GM23338 (cell line): ENCODE results near the gene CD74. TPM values are rescaled to one million over a fixed set of nuclear protein-coding genes. Genes with fewer than 3 reads are reported as not detected.

ENCODE experiments used
- ATAC-seq: fragments of 200-7000 bp; cut with Tn5 transposase; 3 replicates; pipeline ENCODE4 v1.9.1; 2020
- DNase-seq: peaks from one replicate; pipeline ENCODE4 v3.0.0-alpha.2; 2015; ENCODE audit warnings: low spot score
- H2AFZ ChIP-seq: fragments of 200-600 bp; sonication (generic); 2 replicates; pipeline ENCODE4 v1.8.0; 2016; ENCODE audit warnings: antibody characterized with exemption, mild to moderate bottlenecking, moderate library complexity
- H3F3A ChIP-seq: fragments of 200-600 bp; sonication (generic); replicated peaks from 2 replicates; pipeline ENCODE4 v1.8.0; 2017; ENCODE audit warnings: antibody characterized with exemption, mixed run types, low read depth
- H3K27ac ChIP-seq: fragments of 200-600 bp; sonication (generic); 2 replicates; pipeline ENCODE4 v1.6.1; 2016; ENCODE audit warnings: low read depth
- H3K27me3 ChIP-seq: fragments of 200-600 bp; sonication (generic); 2 replicates; pipeline ENCODE4 v1.8.0; 2016; ENCODE audit warnings: mild to moderate bottlenecking, mixed run types, moderate library complexity; ENCODE audit not compliant: insufficient read depth
- H3K36me3 ChIP-seq: fragments of 200-600 bp; sonication (generic); 2 replicates; pipeline ENCODE4 v1.8.0; 2016; ENCODE audit warnings: mild to moderate bottlenecking; ENCODE audit not compliant: insufficient read depth
- H3K4me1 ChIP-seq: fragments of 200-600 bp; sonication (generic); 2 replicates; pipeline ENCODE4 v1.8.0; 2016; ENCODE audit warnings: mild to moderate bottlenecking, moderate library complexity; ENCODE audit not compliant: insufficient read depth
- H3K4me2 ChIP-seq: fragments of 200-600 bp; sonication (generic); 2 replicates; pipeline ENCODE4 v1.7.1; 2017; ENCODE audit warnings: mixed run types
- H3K4me3 ChIP-seq: fragments of 200-600 bp; sonication (generic); 2 replicates; pipeline ENCODE4 v1.6.1; 2016; ENCODE audit warnings: mixed run types
- H3K79me2 ChIP-seq: fragments of 200-600 bp; sonication (generic); replicated peaks from 2 replicates; pipeline ENCODE4 v1.8.0; 2017; ENCODE audit warnings: mild to moderate bottlenecking; ENCODE audit not compliant: insufficient read depth
- H3K9me2 ChIP-seq: fragments of 200-600 bp; sonication (generic); 2 replicates; pipeline ENCODE4 v1.8.0; 2017; ENCODE audit not compliant: insufficient read depth
- H4K20me1 ChIP-seq: fragments of 200-600 bp; sonication (generic); replicated peaks from 2 replicates; pipeline ENCODE4 v1.8.0; 2017; ENCODE audit warnings: mild to moderate bottlenecking; ENCODE audit not compliant: insufficient read depth
- H3K27ac Mint-ChIP-seq: 2 replicates; pipeline ENCODE4 v1.8.0; 2020; ENCODE audit warnings: inconsistent platforms, mild to moderate bottlenecking, moderate library complexity, mixed read lengths
- H3K27me3 Mint-ChIP-seq: 3 replicates; pipeline ENCODE4 v1.8.0; 2022; ENCODE audit warnings: low read depth, mild to moderate bottlenecking, moderate library complexity, mixed read lengths, inconsistent platforms; ENCODE audit not compliant: insufficient read depth, poor library complexity
- H3K36me3 Mint-ChIP-seq: 3 replicates; pipeline ENCODE4 v1.8.0; 2021; ENCODE audit warnings: low read depth, mild to moderate bottlenecking, inconsistent platforms, moderate library complexity, mixed read lengths
- H3K4me1 Mint-ChIP-seq: 3 replicates; pipeline ENCODE4 v1.8.0; 2020; ENCODE audit warnings: mild to moderate bottlenecking, inconsistent platforms, mixed read lengths
- H3K4me3 Mint-ChIP-seq: 3 replicates; pipeline ENCODE4 v1.8.0; 2021; ENCODE audit warnings: moderate library complexity, mild to moderate bottlenecking, inconsistent platforms, mixed read lengths
- H3K9me3 Mint-ChIP-seq: 3 replicates; pipeline ENCODE4 v1.8.0; 2020; ENCODE audit warnings: moderate library complexity, mild to moderate bottlenecking, inconsistent platforms, mixed read lengths
- CREB1 ChIP-seq: fragments of 250-450 bp; sonication (Bioruptor Pico); IDR thresholded peaks from 2 replicates; pipeline ENCODE4 v1.5.0; 2020; ENCODE audit warnings: low read depth, mild to moderate bottlenecking, moderate library complexity
- CTCF ChIP-seq, 2 experiments: fragments of 200-600 bp in 1 of 2; sonication (generic) in 1 of 2; conservative IDR thresholded peaks; 2 replicates each; pipeline versions ENCODE4 v1.5.1 to v1.6.1; 2016 to 2017; ENCODE audit warnings: antibody characterized with exemption in 2 of 2, low read depth in 2 of 2, mild to moderate bottlenecking in 2 of 2, moderate library complexity in 1 of 2
- ETS1 ChIP-seq: IDR thresholded peaks from 2 replicates; pipeline ENCODE4 v1.6.1; 2016; ENCODE audit warnings: antibody characterized with exemption
- EZH2 ChIP-seq: fragments of 200-600 bp; sonication (generic); IDR thresholded peaks from one replicate; pipeline ENCODE4 v1.8.0; 2017; ENCODE audit warnings: antibody characterized with exemption, mild to moderate bottlenecking, low read depth; ENCODE audit not compliant: unreplicated experiment
- EZH2phosphoT487 ChIP-seq: fragments of 200-600 bp; sonication (generic); IDR thresholded peaks from one replicate; pipeline ENCODE4 v1.8.1; 2018; ENCODE audit warnings: antibody characterized with exemption; ENCODE audit not compliant: unreplicated experiment
- JUNB ChIP-seq: IDR thresholded peaks from one replicate; pipeline ENCODE4 v1.6.1; 2016; ENCODE audit warnings: antibody characterized with exemption; ENCODE audit not compliant: unreplicated experiment
- NANOG ChIP-seq: IDR thresholded peaks from 2 replicates; pipeline ENCODE4 v1.6.1; 2016; ENCODE audit warnings: antibody characterized with exemption, borderline replicate concordance
- POLR2AphosphoS5 ChIP-seq: IDR thresholded peaks from 2 replicates; pipeline ENCODE4 v1.6.1; 2016; ENCODE audit warnings: antibody characterized with exemption, low read depth
- REST ChIP-seq: IDR thresholded peaks from one replicate; pipeline ENCODE4 v1.6.1; 2018; ENCODE audit warnings: antibody characterized with exemption; ENCODE audit not compliant: unreplicated experiment
- STAT1 ChIP-seq: IDR thresholded peaks from one replicate; pipeline ENCODE4 v1.6.1; 2016; ENCODE audit warnings: antibody characterized with exemption; ENCODE audit not compliant: unreplicated experiment
- ZNF114 ChIP-seq: fragments of 250-450 bp; sonication (Bioruptor Pico); IDR thresholded peaks from 2 replicates; pipeline ENCODE4 v1.5.0; 2020; ENCODE audit warnings: mild to moderate bottlenecking, moderate library complexity
- ZNF331 ChIP-seq: fragments of 250-450 bp; sonication (Bioruptor Pico); IDR thresholded peaks from 2 replicates; pipeline ENCODE4 v1.5.0; 2020; ENCODE audit warnings: low read depth, mild to moderate bottlenecking, moderate library complexity
- ZNF462 ChIP-seq: fragments of 250-450 bp; sonication (Bioruptor Pico); IDR thresholded peaks from 2 replicates; pipeline ENCODE4 v1.5.0; 2020; ENCODE audit warnings: mild to moderate bottlenecking, moderate library complexity
- polyA plus RNA-seq: library from polyadenylated mRNA; unstranded; fragments of >200 nt; fragmentation: Nextera tagmentation; extraction: Ambion mirVana; gene quantifications from 2 replicates; pipeline ENCODE4 v1.2.1, GENCODE V29; 2016
- total RNA-seq: library from RNA; depleted of rRNA; stranded (reverse); fragments of >200 nt; shearing (Covaris generic); gene quantifications from 2 replicates; pipeline ENCODE4 v1.2.3, GENCODE V29; 2014

Gene CD74
- total and polyA plus RNA-seq, 2 experiments from 2014 or later: 49.8 to 98.4 TPM

GRCh38 chr5:150389531-150390266, 23.0 kb downstream of the CD74 start:
- no peak overlapping the region for H3K27ac Mint-ChIP-seq
- H3K27ac ChIP-seq: no peak overlapping the region
- H3K4me3 Mint-ChIP-seq: no peak overlapping the region
- H3K9me3 Mint-ChIP-seq: no peaks in the 10 kb centered on the region
- H3F3A ChIP-seq: 0 out of 2 replicates have a peak, but pooled peaks cover 3% of the 10 kb centered on the region
- peaks cover 8% of the 10 kb centered on the region for H3K27me3 Mint-ChIP-seq
- no peaks in the 10 kb centered on the region for H3K79me2 ChIP-seq
- ATAC-seq (peak; percentile 23; the same call in 2 of the 3 replicates), DNase-seq (no peak)
- peaks cover 91% of the 10 kb centered on the region for H3K36me3 Mint-ChIP-seq
- H3K4me1 ChIP-seq: no peaks in the 10 kb centered on the region
- no peak overlapping the region for H3K4me2 ChIP-seq
- H3K9me2 ChIP-seq: no peaks in the 10 kb centered on the region
- no peak overlapping the region for H3K4me3 ChIP-seq
- TF ChIP-seq NANOG: no peak
- no peak for TF ChIP-seq CTCF (conservative IDR thresholded peaks at IDR 0.05; ENCODE audit: low read depth in 2 of 2)
- TF ChIP-seq CREB1 (CRISPR knock-in tag): no peak
- no peak for TF ChIP-seq JUNB
- TF ChIP-seq ZNF114 (CRISPR knock-in tag): no peak
- no peak for TF ChIP-seq REST
- TF ChIP-seq STAT1: no peak
- TF ChIP-seq ETS1: no peak
- TF ChIP-seq ZNF462: no peak
- no peak for TF ChIP-seq ZNF331 (CRISPR knock-in tag)
- no peak for TF ChIP-seq EZH2phosphoT487
- no peak for TF ChIP-seq EZH2
- no peak for TF ChIP-seq POLR2AphosphoS5
- H3K36me3 ChIP-seq: peaks cover 55% of the 10 kb centered on the region
- H4K20me1 ChIP-seq: peaks cover 10% of the 10 kb centered on the region
- H3K27me3 ChIP-seq: no peaks in the 10 kb centered on the region
- H2AFZ ChIP-seq: no peak overlapping the region
- H3K4me1 Mint-ChIP-seq: no peaks in the 10 kb centered on the region
